Glutamatergic neuron (in vitro differentiated cells): ENCODE data around the gene FES. TPM values are rescaled to one million over a fixed set of nuclear protein-coding genes. Genes with fewer than 3 reads are reported as not detected.
"Not testable (repeated sequence)": the region's sequence is repeated elsewhere in the genome, so short reads cannot be mapped to it uniquely, and the experiment has no call there.

ENCODE experiments used
- DNase-seq: peaks from one replicate; pipeline ENCODE4 v3.0.0; 2022
- H3K27ac Mint-ChIP-seq: one replicate; pipeline ENCODE4 v1.8.0; 2020; ENCODE audit warnings: mild to moderate bottlenecking, mixed read lengths, inconsistent platforms; ENCODE audit not compliant: unreplicated experiment
- H3K27me3 Mint-ChIP-seq: one replicate; pipeline ENCODE4 v1.8.0; 2020; ENCODE audit warnings: mild to moderate bottlenecking, moderate library complexity, mixed read lengths, inconsistent platforms; ENCODE audit not compliant: unreplicated experiment
- H3K36me3 Mint-ChIP-seq: one replicate; pipeline ENCODE4 v1.8.0; 2020; ENCODE audit warnings: mild to moderate bottlenecking, mixed read lengths, inconsistent platforms; ENCODE audit not compliant: unreplicated experiment
- H3K4me1 Mint-ChIP-seq: one replicate; pipeline ENCODE4 v1.8.0; 2020; ENCODE audit warnings: mild to moderate bottlenecking, low read depth, mixed read lengths, inconsistent platforms; ENCODE audit not compliant: unreplicated experiment
- H3K4me3 Mint-ChIP-seq: one replicate; pipeline ENCODE4 v1.8.0; 2020; ENCODE audit warnings: mild to moderate bottlenecking, mixed read lengths, inconsistent platforms; ENCODE audit not compliant: unreplicated experiment
- H3K9me3 Mint-ChIP-seq: one replicate; pipeline ENCODE4 v1.8.0; 2020; ENCODE audit warnings: mild to moderate bottlenecking, moderate library complexity, mixed read lengths, inconsistent platforms; ENCODE audit not compliant: unreplicated experiment
- CTCF ChIP-seq: fragments of 200-600 bp; sonication (generic); IDR thresholded peaks from one replicate; pipeline ENCODE4 v1.5.0; 2021; ENCODE audit not compliant: partially characterized antibody, unreplicated experiment
- total RNA-seq: library from RNA; stranded (reverse); fragmentation: NEBNext Ultra II Directional; extraction: Animal tissue kit (Norgen Biotek cat#: 25700); gene quantifications from one replicate; pipeline ENCODE4 v1.2.1, GENCODE V29; 2021; ENCODE audit not compliant: unreplicated experiment

FES gene
- total RNA-seq, 1 donor from 2014 or later, result 3.3 TPM

- Mint-ChIP-seq H3K9me3 (peaks cover 1% of the 10 kb centered on the region), H3K36me3 (no peaks in the 10 kb centered on the region), H3K4me1 (peaks cover 5% of the 10 kb centered on the region), H3K27ac (no peak overlapping the region), H3K27me3 (peaks cover 3% of the 10 kb centered on the region), H3K4me3 (no peak overlapping the region)
- TF ChIP-seq CTCF, result no peak
- DNase-seq, result no peak
These were observed 9.1 kb downstream of the FES start for GRCh38 chr15:90893175-90894090.

- H3K36me3 Mint-ChIP-seq, result no peaks in the 10 kb centered on the region
- no peak overlapping the region for H3K4me3 Mint-ChIP-seq
- TF ChIP-seq CTCF, result peak; percentile 34
- H3K27ac Mint-ChIP-seq, result peak overlapping the region; percentile 16
- DNase-seq, result peak; percentile 46
- peaks cover 2% of the 10 kb centered on the region for H3K9me3 Mint-ChIP-seq
- peaks cover 4% of the 10 kb centered on the region for H3K4me1 Mint-ChIP-seq
- peaks cover 2% of the 10 kb centered on the region for H3K27me3 Mint-ChIP-seq
These were observed 11.3 kb downstream of the FES start for GRCh38 chr15:90895571-90896117.

- H3K27ac Mint-ChIP-seq, H3K4me3 Mint-ChIP-seq, H3K27me3 Mint-ChIP-seq, H3K9me3 Mint-ChIP-seq, DNase-seq, H3K36me3 Mint-ChIP-seq, H3K4me1 Mint-ChIP-seq: not testable (repeated sequence)
These were observed 12.9 kb downstream of the FES start for GRCh38 chr15:90897131-90897655.

GRCh38 chr15:90901175-90902039, 17.1 kb downstream of the FES start:
- no peak for TF ChIP-seq CTCF
- Mint-ChIP-seq H3K27ac (no peak overlapping the region), H3K4me1 (peaks cover 9% of the 10 kb centered on the region), H3K4me3 (peak overlapping the region; percentile 89), H3K36me3 (peaks cover 6% of the 10 kb centered on the region), H3K27me3 (peaks cover 11% of the 10 kb centered on the region), H3K9me3 (peaks cover 5% of the 10 kb centered on the region)
- DNase-seq, result no peak
